ENCODE measurements around the gene KIF5A. TPM values are rescaled to one million over a fixed set of nuclear protein-coding genes. Genes with fewer than 3 reads are reported as not detected.

KIF5A gene
- total RNA-seq, 1 donor from 2014 or later: 2.5 TPM

GRCh38 chr12:57590864-57591781 is 41.3 kb downstream of the KIF5A start, which contains the start of gene PIP4K2C:
PIP4K2C (plus strand) TSS chr12:57591192; CDS start chr12:57591290, 98 bp downstream.
- H3K36me3 Mint-ChIP-seq (ENCODE audit: insufficient read depth): peaks cover 5% of the 10 kb centered on the region
- no peaks in the 10 kb centered on the region for H3K9me3 Mint-ChIP-seq (ENCODE audit: low read depth)
- H3K27me3 Mint-ChIP-seq: peaks cover 3% of the 10 kb centered on the region
- H3K4me3 Mint-ChIP-seq (ENCODE audit: low read depth): peak within 1 kb of the TSS; percentile 94
- peaks cover 23% of the 10 kb centered on the region for H3K4me1 Mint-ChIP-seq (ENCODE audit: low read depth)
- TF ChIP-seq CTCF (IDR thresholded peaks at IDR 0.05; ENCODE audit: unreplicated experiment): no peak
- peak; percentile 83 for DNase-seq (ENCODE audit: low spot score, unreplicated experiment)
- H3K27ac Mint-ChIP-seq: peak within 1 kb of the TSS; percentile 97

GRCh38 chr12:57591782-57592325 is 42.0 kb downstream of the KIF5A start:
- peaks cover 23% of the 10 kb centered on the region for H3K4me1 Mint-ChIP-seq (ENCODE audit: low read depth)
- H3K4me3 Mint-ChIP-seq (ENCODE audit: low read depth): peak overlapping the region; percentile 94
- TF ChIP-seq CTCF (IDR thresholded peaks at IDR 0.05; ENCODE audit: unreplicated experiment): no peak
- peaks cover 3% of the 10 kb centered on the region for H3K27me3 Mint-ChIP-seq
- no peaks in the 10 kb centered on the region for H3K9me3 Mint-ChIP-seq (ENCODE audit: low read depth)
- DNase-seq (ENCODE audit: low spot score, unreplicated experiment): no peak
- H3K36me3 Mint-ChIP-seq (ENCODE audit: insufficient read depth): peaks cover 5% of the 10 kb centered on the region
- peak overlapping the region; percentile 97 for H3K27ac Mint-ChIP-seq

- no peak for DNase-seq (ENCODE audit: low spot score, unreplicated experiment)
- Mint-ChIP-seq H3K27ac (no peak overlapping the region), H3K27me3 (peaks cover 3% of the 10 kb centered on the region), H3K9me3 (ENCODE audit: low read depth) (no peaks in the 10 kb centered on the region), H3K4me1 (ENCODE audit: low read depth) (peaks cover 23% of the 10 kb centered on the region), H3K4me3 (ENCODE audit: low read depth) (peak overlapping the region; percentile 94), H3K36me3 (ENCODE audit: insufficient read depth) (peaks cover 8% of the 10 kb centered on the region)
- no peak for TF ChIP-seq CTCF (IDR thresholded peaks at IDR 0.05; ENCODE audit: unreplicated experiment)
Measured at GRCh38 chr12:57592551-57593165, 42.8 kb downstream of the KIF5A start.

- DNase-seq (ENCODE audit: low spot score, unreplicated experiment): no peak
- peaks cover 3% of the 10 kb centered on the region for H3K27me3 Mint-ChIP-seq
- peak overlapping the region; percentile 94 for H3K4me3 Mint-ChIP-seq (ENCODE audit: low read depth)
- no peaks in the 10 kb centered on the region for H3K9me3 Mint-ChIP-seq (ENCODE audit: low read depth)
- peaks cover 23% of the 10 kb centered on the region for H3K4me1 Mint-ChIP-seq (ENCODE audit: low read depth)
- peaks cover 11% of the 10 kb centered on the region for H3K36me3 Mint-ChIP-seq (ENCODE audit: insufficient read depth)
- TF ChIP-seq CTCF (IDR thresholded peaks at IDR 0.05; ENCODE audit: unreplicated experiment): no peak
- no peak overlapping the region for H3K27ac Mint-ChIP-seq
Measured at GRCh38 chr12:57593187-57593586, 43.3 kb downstream of the KIF5A start.

GRCh38 chr12:57600395-57600794 is 50.6 kb downstream of the KIF5A start:
- Mint-ChIP-seq H3K4me3 (ENCODE audit: low read depth) (no peak overlapping the region), H3K27me3 (no peaks in the 10 kb centered on the region), H3K4me1 (ENCODE audit: low read depth) (peaks cover 10% of the 10 kb centered on the region), H3K27ac (no peak overlapping the region), H3K9me3 (ENCODE audit: low read depth) (no peaks in the 10 kb centered on the region), H3K36me3 (ENCODE audit: insufficient read depth) (peaks cover 30% of the 10 kb centered on the region)
- TF ChIP-seq CTCF (IDR thresholded peaks at IDR 0.05; ENCODE audit: unreplicated experiment): no peak
- no peak for DNase-seq (ENCODE audit: low spot score, unreplicated experiment)

All from progenitor cell of endocrine pancreas (in vitro differentiated cells).